Activated CD8-positive, alpha-beta memory T cell treated with anti-CD3 and anti-CD28 coated beads, Interleukin-2, amount 50 U/mL, for 1 hour (primary cell): Measurements from ENCODE around the gene ATF6.
"Not testable (repeated sequence)": the region's sequence is repeated elsewhere in the genome, so short reads cannot be mapped to it uniquely, and the experiment has no call there.

ENCODE experiments used
- DNase-seq: peaks from one replicate; pipeline ENCODE4 v3.0.0-alpha.2; 2020; ENCODE audit errors: extremely low read depth

Gene ATF6

DNA sequence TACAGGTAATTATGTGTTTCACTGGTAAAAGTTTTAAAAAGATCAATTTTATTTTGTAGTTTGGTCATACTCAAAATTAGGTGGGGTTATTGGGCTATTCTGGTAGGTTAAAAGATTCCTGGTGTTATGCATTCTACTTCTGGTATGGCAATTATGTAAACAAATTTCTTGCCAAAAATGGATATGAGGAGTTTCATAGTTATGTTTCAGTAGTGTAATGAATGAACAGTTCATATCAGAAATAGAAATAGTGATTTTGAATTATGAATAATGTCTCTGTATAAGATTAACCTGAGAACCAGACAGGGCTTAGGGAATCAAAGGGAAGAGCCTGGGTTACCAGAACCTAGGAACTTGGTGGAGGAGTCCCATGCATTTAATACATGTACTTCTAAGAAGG, 15.9 kb downstream of the ATF6 start:
- no peak for DNase-seq

GRCh38 chr1:161782886-161783285, 16.8 kb downstream of the ATF6 start:
- DNase-seq: no peak

DNA sequence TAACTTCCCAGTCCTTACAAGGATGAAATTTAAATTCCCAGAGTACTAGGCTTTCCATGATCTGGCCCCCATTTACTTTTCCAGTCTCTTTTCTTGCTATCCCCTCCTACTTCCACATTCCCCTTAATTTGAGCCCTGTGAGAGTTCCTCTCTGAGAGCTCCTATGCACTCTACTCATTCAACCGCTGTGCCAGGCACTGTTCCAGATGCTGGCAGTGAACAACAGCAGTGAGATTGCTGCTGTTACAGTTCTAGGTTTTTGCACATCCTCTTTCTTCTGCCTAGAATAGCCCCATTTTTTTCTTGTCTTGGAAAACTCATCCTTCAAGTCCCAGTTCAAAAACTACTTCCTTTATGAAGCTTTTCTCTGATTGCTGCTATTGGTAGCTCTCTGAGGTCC, 18.8 kb downstream of the ATF6 start:
- no peak for DNase-seq

- no peak for DNase-seq
Observed at GRCh38 chr1:161787355-161787754, 21.2 kb downstream of the ATF6 start.

- DNase-seq: no peak
Observed at GRCh38 chr1:161790587-161791317, 24.6 kb downstream of the ATF6 start.

GRCh38 chr1:161791904-161792655, 26.0 kb downstream of the ATF6 start:
- no peak for DNase-seq

GRCh38 chr1:161792740-161793139, 26.6 kb downstream of the ATF6 start:
- DNase-seq: no peak

DNA sequence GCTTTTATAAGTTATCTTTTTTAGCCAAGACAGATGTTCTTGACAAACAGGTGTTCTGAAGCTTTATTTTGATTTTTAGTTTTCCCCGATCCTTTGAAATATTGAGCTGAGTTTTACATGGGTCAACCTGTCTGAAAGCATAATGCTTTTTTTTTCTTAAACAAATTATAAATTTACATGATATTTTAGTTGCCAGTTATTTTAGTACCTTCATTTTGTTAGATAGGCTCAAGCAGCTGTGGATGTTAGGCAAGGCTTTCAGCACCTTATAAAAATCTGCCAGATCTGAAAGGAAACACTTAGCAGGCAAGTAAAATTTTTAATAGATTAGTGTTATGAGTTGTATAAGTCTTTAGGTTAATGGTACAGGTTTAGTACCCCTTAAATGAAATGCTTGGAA, 33.7 kb downstream of the ATF6 start:
- DNase-seq: no peak

DNA sequence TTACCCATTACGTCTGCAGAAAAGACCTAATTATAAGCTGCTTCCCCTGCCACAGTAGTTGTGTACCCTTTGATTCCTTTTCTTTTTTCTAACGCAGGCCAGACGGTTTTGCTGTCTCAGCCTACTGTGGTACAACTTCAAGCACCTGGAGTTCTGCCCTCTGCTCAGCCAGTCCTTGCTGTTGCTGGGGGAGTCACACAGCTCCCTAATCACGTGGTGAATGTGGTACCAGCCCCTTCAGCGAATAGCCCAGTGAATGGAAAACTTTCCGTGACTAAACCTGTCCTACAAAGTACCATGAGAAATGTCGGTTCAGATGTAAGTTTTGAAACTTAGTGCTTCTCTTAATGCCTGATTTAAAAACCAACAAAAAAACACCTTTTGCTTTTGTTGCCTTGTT, 35.8 kb downstream of the ATF6 start:
- DNase-seq: no peak

DNA sequence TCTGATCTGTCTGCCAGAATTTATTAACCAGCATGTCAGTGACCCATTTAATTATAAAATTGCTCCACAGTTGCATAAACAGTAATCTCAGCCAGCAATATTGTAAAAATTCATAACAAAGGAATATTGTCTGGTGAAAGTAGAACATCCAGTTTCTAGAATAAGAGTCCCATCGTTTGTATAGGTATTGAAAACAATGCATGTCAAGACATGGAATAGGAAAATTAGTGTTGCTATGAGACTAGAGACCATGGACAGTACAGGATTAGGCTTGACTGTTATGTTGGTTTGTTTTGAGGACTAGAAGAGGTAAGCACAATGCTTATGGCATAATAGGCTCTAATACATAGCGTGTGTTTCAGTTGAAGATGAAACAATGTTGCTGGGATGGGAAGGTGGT, 37.1 kb downstream of the ATF6 start:
- no peak for DNase-seq

- DNase-seq: no peak
Observed at GRCh38 chr1:161805399-161806197, 39.5 kb downstream of the ATF6 start.

GRCh38 chr1:161809202-161809601, 43.1 kb downstream of the ATF6 start:
- not testable (repeated sequence) for DNase-seq

DNA sequence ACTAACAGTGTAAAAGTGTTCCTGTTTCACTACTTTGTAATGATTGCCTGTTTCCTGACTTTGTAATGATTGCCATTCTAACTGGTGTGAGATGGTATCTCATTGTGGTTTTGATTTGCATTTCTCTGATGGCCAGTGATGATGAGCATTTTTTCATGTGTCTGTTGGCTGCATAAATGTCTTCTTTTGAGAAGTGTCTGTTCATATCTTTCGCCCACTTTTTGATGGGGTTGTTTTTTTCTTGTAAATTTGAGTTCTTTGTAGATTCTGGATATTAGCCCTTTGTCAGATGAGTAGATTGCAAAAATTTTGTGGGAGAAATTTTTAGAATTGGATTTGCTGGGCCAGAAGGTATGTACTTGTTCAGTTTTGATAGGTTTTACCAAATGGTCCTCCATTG, 43.5 kb downstream of the ATF6 start:
- DNase-seq: not testable (repeated sequence)

DNA sequence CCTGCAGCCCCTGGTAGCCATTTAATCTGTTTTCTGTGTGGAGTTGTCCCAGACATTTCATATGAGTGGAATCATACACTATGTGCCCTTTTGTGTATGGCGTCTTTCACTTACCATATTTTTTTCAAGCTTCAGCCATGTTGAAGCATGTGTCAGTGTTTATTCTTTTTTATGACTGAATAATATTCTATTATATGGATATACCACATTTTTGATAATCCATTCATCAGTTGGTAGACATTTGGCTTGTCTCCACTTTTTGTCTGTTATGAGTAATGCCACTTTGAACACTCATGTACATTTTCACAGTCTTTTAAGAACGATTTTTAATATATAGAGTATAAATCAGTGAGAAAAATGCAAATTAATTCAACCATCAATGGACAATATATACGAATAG, 44.7 kb downstream of the ATF6 start:
- DNase-seq: no peak

- DNase-seq: no peak
Observed at GRCh38 chr1:161816201-161816600, 50.1 kb downstream of the ATF6 start.

DNA sequence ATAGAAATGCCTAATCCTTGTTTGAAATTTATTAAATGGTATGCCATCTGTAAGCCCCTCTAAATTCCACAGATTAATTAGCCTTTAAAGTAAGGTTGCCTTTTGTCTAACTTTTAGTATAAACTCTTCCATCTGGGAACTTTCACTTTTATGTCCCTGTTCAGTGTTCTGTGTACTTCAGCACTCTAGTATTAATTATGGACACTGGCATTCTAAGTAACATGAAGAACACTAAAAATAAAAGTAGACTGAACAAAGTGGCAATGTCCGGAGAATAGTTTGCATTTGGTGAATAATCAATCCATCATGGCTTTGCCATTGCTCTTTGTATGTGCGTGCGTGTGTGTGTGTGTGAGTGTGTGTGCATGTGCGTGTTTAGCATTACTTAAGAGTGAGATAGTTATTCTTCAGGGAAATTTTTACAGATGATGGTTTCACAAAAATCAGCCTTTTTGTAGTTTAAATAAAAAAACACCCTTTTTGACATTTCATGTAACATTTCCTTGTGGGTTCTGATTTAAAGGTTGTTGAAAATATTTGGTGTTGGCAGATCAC, 51.1 kb downstream of the ATF6 start:
- DNase-seq: no peak

DNA sequence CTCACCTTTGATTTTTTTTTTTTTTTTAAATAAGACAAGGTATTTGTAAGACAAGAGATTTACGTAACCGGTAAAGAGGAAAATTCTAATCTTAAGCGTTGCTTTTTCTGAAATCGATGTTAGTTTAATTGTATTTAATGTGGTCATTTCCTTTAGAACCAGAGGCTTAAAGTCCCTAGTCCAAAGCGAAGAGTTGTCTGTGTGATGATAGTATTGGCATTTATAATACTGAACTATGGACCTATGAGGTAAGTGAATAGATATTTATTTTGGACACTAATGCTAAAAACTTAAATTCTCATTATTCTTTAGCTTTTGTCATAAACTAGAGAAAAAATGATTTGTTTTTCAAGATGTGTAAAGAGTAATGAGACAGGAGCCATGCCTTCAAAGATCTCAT, 54.8 kb downstream of the ATF6 start:
- no peak for DNase-seq

GRCh38 chr1:161824618-161825017, 58.5 kb downstream of the ATF6 start:
- no peak for DNase-seq

- DNase-seq: no peak
Observed at GRCh38 chr1:161825831-161826230, 59.7 kb downstream of the ATF6 start.

DNA sequence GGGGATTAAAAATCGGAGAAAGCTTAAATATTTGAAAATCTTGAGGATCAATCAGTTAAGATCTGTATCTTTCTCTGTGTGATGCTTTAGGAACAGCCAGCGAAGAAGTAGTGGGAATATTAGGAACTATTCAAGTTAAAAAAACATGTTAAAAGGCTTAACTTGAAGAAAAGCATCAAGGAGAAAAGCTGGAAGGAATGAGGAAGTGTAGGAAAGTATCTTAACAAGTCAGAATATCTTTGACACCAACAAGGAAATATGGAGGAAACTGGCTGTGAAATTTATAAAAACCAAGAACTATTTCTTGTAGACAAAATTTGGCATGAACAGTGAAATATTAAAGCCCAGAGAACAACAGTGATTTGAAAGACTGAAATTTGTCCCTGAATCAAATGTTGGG, 60.4 kb downstream of the ATF6 start:
- DNase-seq: no peak

- DNase-seq: no peak
Observed at GRCh38 chr1:161827786-161828185, 61.7 kb downstream of the ATF6 start.

GRCh38 chr1:161832299-161832907, 66.3 kb downstream of the ATF6 start:
- DNase-seq: not testable (repeated sequence)
